Thyroid gland (tissue), 4 donors: ENCODE measurements around the gene RRBP1. TPM values are rescaled to one million over a fixed set of nuclear protein-coding genes. Genes with fewer than 3 reads are reported as not detected.
A peak's percentile ranks its signal among the peaks of the same experiment; 100 is the strongest.
"Not testable (repeated sequence)": the region's sequence is repeated elsewhere in the genome, so short reads cannot be mapped to it uniquely, and the experiment has no call there.

Experiments used
- DNase-seq, 2 donors: peaks; one replicate each; pipeline ENCODE4 v3.0.0-alpha.2; 2019
- H3K27ac ChIP-seq, 3 donors: fragments of 200-600 bp; sonication (generic); 1 replicate in 2 of 3; 2 replicates in 1 of 3; pipeline ENCODE4 v1.5.1; 2016 to 2019; ENCODE audit warnings: mild to moderate bottlenecking in 1 of 3, moderate library complexity in 1 of 3
- H3K27me3 ChIP-seq: fragments of 200-600 bp; sonication (generic); one replicate; pipeline ENCODE4 v1.5.1; 2019
- H3K36me3 ChIP-seq, 2 donors: fragments of 200-600 bp; sonication (generic); one replicate each; pipeline ENCODE4 v1.5.1; 2016 to 2019
- H3K4me1 ChIP-seq, 2 donors: fragments of 200-600 bp; sonication (generic); one replicate each; pipeline ENCODE4 v1.5.1; 2017 to 2019
- H3K4me3 ChIP-seq, 3 donors: fragments of 200-600 bp; sonication (generic); replicated peaks in 1 of 3; 1 replicate in 2 of 3; 2 replicates in 1 of 3; pipeline ENCODE4 v1.5.1; 2016; ENCODE audit warnings: mild to moderate bottlenecking in 1 of 3
- H3K9me3 ChIP-seq: fragments of 200-600 bp; sonication (generic); one replicate; pipeline ENCODE4 v1.5.1; 2017
- CTCF ChIP-seq, 6 experiments: fragments of 200-600 bp in 3 of 6; fragments of 450-650 bp in 3 of 6; sonication (generic) in 3 of 6; IDR thresholded peaks; one replicate each; pipeline ENCODE4 v1.5.1; 2016 to 2019; ENCODE audit warnings: antibody characterized with exemption in 6 of 6, mild to moderate bottlenecking in 2 of 6, inconsistent platforms in 1 of 6, moderate library complexity in 1 of 6
- POLR2A ChIP-seq, 2 donors: fragments of 450-650 bp; IDR thresholded peaks; one replicate each; pipeline ENCODE4 v1.6.1; 2017; ENCODE audit warnings: antibody characterized with exemption in 2 of 2, mild to moderate bottlenecking in 2 of 2, moderate library complexity in 1 of 2
- WGBS, 2 donors: methylation state at CpG; one replicate each; pipeline ENCODE4 v1.1.5; 2017; 5-methylcytosine and 5-hydroxymethylcytosine counted together
- intact Hi-C: fragments of 100-400 bp; cut with DNase I; formaldehyde crosslinking; loops from one replicate; pipeline ENCODE4 v1.15.1; 2023
- total RNA-seq, 4 donors: library from RNA; depleted of rRNA; stranded (reverse); fragments of >200 nt; gene quantifications; one replicate each; pipeline ENCODE4 v1.2.3, GENCODE V29; 2016

The RRBP1 gene
- total RNA-seq, 4 donors from 2014 or later, result 149 to 287 (median 221) TPM

- WGBS, 2 donors, result 70 to 71% methylated on average over 12 of the region's 12 CpGs
- Histone ChIP-seq H3K4me3 (no peak overlapping the region), H3K9me3 (no peaks in the 10 kb centered on the region), H3K4me1 (peaks cover 44 to 54% of the 10 kb centered on the region in 2 donors), H3K27ac (peak overlapping the region; percentile 23 to 81 (median 67)), H3K36me3 (no peaks in the 10 kb centered on the region), H3K27me3 (no peaks in the 10 kb centered on the region)
- peak; percentile 46 to 52 for DNase-seq
- TF ChIP-seq CTCF (IDR thresholded peaks at IDR 0.05), result no peak
- TF ChIP-seq POLR2A (IDR thresholded peaks at IDR 0.05), result peak in 1 of 2 donors; percentile 17
- intact Hi-C loops, result no loop called here
Observed at GRCh38 chr20:17709361-17710293, 27.6 kb upstream of the RRBP1 start.

- Histone ChIP-seq H3K27ac (peak overlapping the region; percentile 23 to 81 (median 67)), H3K27me3 (no peaks in the 10 kb centered on the region), H3K9me3 (no peaks in the 10 kb centered on the region), H3K36me3 (no peaks in the 10 kb centered on the region), H3K4me1 (peaks cover 42 to 52% of the 10 kb centered on the region in 2 donors), H3K4me3 (no peak overlapping the region)
- DNase-seq, result no peak
- intact Hi-C loops, result no loop called here
- TF ChIP-seq POLR2A (IDR thresholded peaks at IDR 0.05) (no peak), CTCF (IDR thresholded peaks at IDR 0.05) (no peak)
- WGBS, 2 donors, result 73 to 83% methylated on average over 7 of the region's 7 CpGs
Observed at GRCh38 chr20:17708675-17709360, 26.8 kb upstream of the RRBP1 start.

GRCh38 chr20:17707951-17708350 is 25.9 kb upstream of the RRBP1 start:
- H3K9me3 ChIP-seq, H3K36me3 ChIP-seq, H3K4me3 ChIP-seq, intact Hi-C loops, H3K27me3 ChIP-seq: not testable (repeated sequence)
- peaks cover 42 to 52% of the 10 kb centered on the region in 2 donors for H3K4me1 ChIP-seq
- 41 to 44% methylated on average over 3 of the region's 3 CpGs for WGBS, 2 donors
- DNase-seq, result peak; percentile 26 to 28
- H3K27ac ChIP-seq, result peak overlapping the region; percentile 23 to 81 (median 67)

- no peaks in the 10 kb centered on the region for H3K9me3 ChIP-seq
- DNase-seq, result no peak
- no peak overlapping the region for H3K4me3 ChIP-seq
- TF ChIP-seq POLR2A (IDR thresholded peaks at IDR 0.05), result no peak
- TF ChIP-seq CTCF (IDR thresholded peaks at IDR 0.05), result no peak
- no peaks in the 10 kb centered on the region for H3K36me3 ChIP-seq
- H3K27ac ChIP-seq, result peak overlapping the region; percentile 76 to 84 (median 79)
- intact Hi-C loops, result no loop called here
- peaks cover 42 to 52% of the 10 kb centered on the region in 2 donors for H3K4me1 ChIP-seq
- no peaks in the 10 kb centered on the region for H3K27me3 ChIP-seq
- WGBS, 2 donors, result 85 to 95% methylated on average over 3 of the region's 3 CpGs
Observed at GRCh38 chr20:17706632-17707031, 24.6 kb upstream of the RRBP1 start.

GRCh38 chr20:17705916-17706315 is 23.9 kb upstream of the RRBP1 start:
- H3K4me3 ChIP-seq, result no peak overlapping the region
- no peaks in the 10 kb centered on the region for H3K36me3 ChIP-seq
- no peaks in the 10 kb centered on the region for H3K9me3 ChIP-seq
- peak overlapping the region; percentile 76 to 84 (median 79) for H3K27ac ChIP-seq
- H3K27me3 ChIP-seq, result no peaks in the 10 kb centered on the region
- 21 to 57% methylated on average over 4 of the region's 4 CpGs for WGBS, 2 donors
- peaks cover 42 to 52% of the 10 kb centered on the region in 2 donors for H3K4me1 ChIP-seq
- no peak for TF ChIP-seq CTCF (IDR thresholded peaks at IDR 0.05)
- peak in 1 of 2 donors; percentile 60 for TF ChIP-seq POLR2A (IDR thresholded peaks at IDR 0.05)
- peak; percentile 94 to 95 for DNase-seq
- intact Hi-C loops, result no loop called here
